Thyroid gland (tissue), 4 donors: ENCODE data around the gene SLC23A3. TPM values are rescaled to one million over a fixed set of nuclear protein-coding genes. Genes with fewer than 3 reads are reported as not detected.

Experiments used
- DNase-seq, 2 donors: peaks; one replicate each; pipeline ENCODE4 v3.0.0-alpha.2; 2019
- H3K27ac ChIP-seq, 3 donors: fragments of 200-600 bp; sonication (generic); 1 replicate in 2 of 3; 2 replicates in 1 of 3; pipeline ENCODE4 v1.5.1; 2016 to 2019; ENCODE audit warnings: mild to moderate bottlenecking in 1 of 3, moderate library complexity in 1 of 3
- H3K27me3 ChIP-seq: fragments of 200-600 bp; sonication (generic); one replicate; pipeline ENCODE4 v1.5.1; 2019
- H3K36me3 ChIP-seq, 2 donors: fragments of 200-600 bp; sonication (generic); one replicate each; pipeline ENCODE4 v1.5.1; 2016 to 2019
- H3K4me1 ChIP-seq, 2 donors: fragments of 200-600 bp; sonication (generic); one replicate each; pipeline ENCODE4 v1.5.1; 2017 to 2019
- H3K4me3 ChIP-seq, 3 donors: fragments of 200-600 bp; sonication (generic); replicated peaks in 1 of 3; 1 replicate in 2 of 3; 2 replicates in 1 of 3; pipeline ENCODE4 v1.5.1; 2016; ENCODE audit warnings: mild to moderate bottlenecking in 1 of 3
- H3K9me3 ChIP-seq: fragments of 200-600 bp; sonication (generic); one replicate; pipeline ENCODE4 v1.5.1; 2017
- POLR2A ChIP-seq, 2 donors: fragments of 450-650 bp; IDR thresholded peaks; one replicate each; pipeline ENCODE4 v1.6.1; 2017; ENCODE audit warnings: antibody characterized with exemption in 2 of 2, mild to moderate bottlenecking in 2 of 2, moderate library complexity in 1 of 2
- WGBS, 2 donors: methylation state at CpG; one replicate each; pipeline ENCODE4 v1.1.5; 2017; 5-methylcytosine and 5-hydroxymethylcytosine counted together
- intact Hi-C: fragments of 100-400 bp; cut with DNase I; formaldehyde crosslinking; loops from one replicate; pipeline ENCODE4 v1.15.1; 2023
- total RNA-seq, 4 donors: library from RNA; depleted of rRNA; stranded (reverse); fragments of >200 nt; gene quantifications; one replicate each; pipeline ENCODE4 v1.2.3, GENCODE V29; 2016
- TF ChIP-seq, protein P1 (sequence below), 6 experiments: fragments of 200-600 bp in 3 of 6; fragments of 450-650 bp in 3 of 6; sonication (generic) in 3 of 6; IDR thresholded peaks; one replicate each; pipeline ENCODE4 v1.5.1; 2016 to 2019; ENCODE audit warnings: antibody characterized with exemption in 6 of 6, mild to moderate bottlenecking in 2 of 6, inconsistent platforms in 1 of 6, moderate library complexity in 1 of 6

SLC23A3 gene
- total RNA-seq, 4 donors from 2014 or later: 1.1 to 3.9 (median 3.4) TPM

GRCh38 chr2:219182331-219183150 lies 12.7 kb upstream of the SLC23A3 start:
- TF ChIP-seq POLR2A (IDR thresholded peaks at IDR 0.05): no peak
- TF ChIP-seq, protein P1, sequence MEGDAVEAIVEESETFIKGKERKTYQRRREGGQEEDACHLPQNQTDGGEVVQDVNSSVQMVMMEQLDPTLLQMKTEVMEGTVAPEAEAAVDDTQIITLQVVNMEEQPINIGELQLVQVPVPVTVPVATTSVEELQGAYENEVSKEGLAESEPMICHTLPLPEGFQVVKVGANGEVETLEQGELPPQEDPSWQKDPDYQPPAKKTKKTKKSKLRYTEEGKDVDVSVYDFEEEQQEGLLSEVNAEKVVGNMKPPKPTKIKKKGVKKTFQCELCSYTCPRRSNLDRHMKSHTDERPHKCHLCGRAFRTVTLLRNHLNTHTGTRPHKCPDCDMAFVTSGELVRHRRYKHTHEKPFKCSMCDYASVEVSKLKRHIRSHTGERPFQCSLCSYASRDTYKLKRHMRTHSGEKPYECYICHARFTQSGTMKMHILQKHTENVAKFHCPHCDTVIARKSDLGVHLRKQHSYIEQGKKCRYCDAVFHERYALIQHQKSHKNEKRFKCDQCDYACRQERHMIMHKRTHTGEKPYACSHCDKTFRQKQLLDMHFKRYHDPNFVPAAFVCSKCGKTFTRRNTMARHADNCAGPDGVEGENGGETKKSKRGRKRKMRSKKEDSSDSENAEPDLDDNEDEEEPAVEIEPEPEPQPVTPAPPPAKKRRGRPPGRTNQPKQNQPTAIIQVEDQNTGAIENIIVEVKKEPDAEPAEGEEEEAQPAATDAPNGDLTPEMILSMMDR (IDR thresholded peaks at IDR 0.05): no peak
- Histone ChIP-seq H3K4me3 (no peak overlapping the region), H3K4me1 (peaks cover 12 to 13% of the 10 kb centered on the region in 2 donors), H3K36me3 (peaks cover 42 to 48% of the 10 kb centered on the region in 2 donors), H3K9me3 (no peaks in the 10 kb centered on the region), H3K27ac (no peak overlapping the region), H3K27me3 (no peaks in the 10 kb centered on the region)
- 79 to 83% methylated on average over 6 to 8 of the region's 8 CpGs for WGBS, 2 donors
- intact Hi-C loops: no loop called here
- DNase-seq: no peak

- H3K9me3 ChIP-seq: no peaks in the 10 kb centered on the region
- H3K4me3 ChIP-seq: no peak overlapping the region
- H3K27me3 ChIP-seq: no peaks in the 10 kb centered on the region
- H3K4me1 ChIP-seq: peaks cover 12 to 13% of the 10 kb centered on the region in 2 donors
- peaks cover 42 to 48% of the 10 kb centered on the region in 2 donors for H3K36me3 ChIP-seq
- intact Hi-C loops: no loop called here
- TF ChIP-seq, protein P1 (IDR thresholded peaks at IDR 0.05): no peak
- TF ChIP-seq POLR2A (IDR thresholded peaks at IDR 0.05): no peak
- no peak overlapping the region for H3K27ac ChIP-seq
- DNase-seq: no peak
- WGBS, 2 donors: 96 to 98% methylated on average over 6 of the region's 6 CpGs
These were observed 11.7 kb upstream of the SLC23A3 start for GRCh38 chr2:219181531-219181930.

DNA sequence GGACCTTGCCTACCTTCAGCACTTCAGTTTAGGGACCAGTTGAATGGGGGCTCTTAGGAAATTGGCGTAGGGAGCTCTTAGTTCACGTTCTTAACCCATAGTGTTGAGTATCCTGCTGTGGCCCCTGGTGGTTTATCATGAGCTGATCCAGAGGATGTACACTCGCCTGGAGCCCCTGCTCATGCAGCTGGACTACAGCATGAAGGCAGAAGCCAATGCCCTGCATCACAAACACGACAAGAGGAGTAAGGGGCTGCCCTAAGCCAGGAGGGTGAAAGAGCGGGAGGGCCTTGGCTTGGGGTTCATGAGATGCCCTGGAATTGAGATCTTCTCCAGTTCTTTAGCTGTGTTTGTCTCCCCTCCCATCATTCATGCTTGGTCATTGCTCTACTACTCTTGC lies 11.1 kb upstream of the SLC23A3 start:
- no peak for TF ChIP-seq POLR2A (IDR thresholded peaks at IDR 0.05)
- TF ChIP-seq, protein P1 (IDR thresholded peaks at IDR 0.05): no peak
- Histone ChIP-seq H3K4me3 (no peak overlapping the region), H3K9me3 (no peaks in the 10 kb centered on the region), H3K36me3 (peaks cover 42 to 48% of the 10 kb centered on the region in 2 donors), H3K27me3 (no peaks in the 10 kb centered on the region), H3K27ac (no peak overlapping the region), H3K4me1 (peaks cover 13 to 14% of the 10 kb centered on the region in 2 donors)
- no peak for DNase-seq
- intact Hi-C loops: no loop called here
- 95 to 96% methylated on average over 5 of the region's 5 CpGs for WGBS, 2 donors

DNA sequence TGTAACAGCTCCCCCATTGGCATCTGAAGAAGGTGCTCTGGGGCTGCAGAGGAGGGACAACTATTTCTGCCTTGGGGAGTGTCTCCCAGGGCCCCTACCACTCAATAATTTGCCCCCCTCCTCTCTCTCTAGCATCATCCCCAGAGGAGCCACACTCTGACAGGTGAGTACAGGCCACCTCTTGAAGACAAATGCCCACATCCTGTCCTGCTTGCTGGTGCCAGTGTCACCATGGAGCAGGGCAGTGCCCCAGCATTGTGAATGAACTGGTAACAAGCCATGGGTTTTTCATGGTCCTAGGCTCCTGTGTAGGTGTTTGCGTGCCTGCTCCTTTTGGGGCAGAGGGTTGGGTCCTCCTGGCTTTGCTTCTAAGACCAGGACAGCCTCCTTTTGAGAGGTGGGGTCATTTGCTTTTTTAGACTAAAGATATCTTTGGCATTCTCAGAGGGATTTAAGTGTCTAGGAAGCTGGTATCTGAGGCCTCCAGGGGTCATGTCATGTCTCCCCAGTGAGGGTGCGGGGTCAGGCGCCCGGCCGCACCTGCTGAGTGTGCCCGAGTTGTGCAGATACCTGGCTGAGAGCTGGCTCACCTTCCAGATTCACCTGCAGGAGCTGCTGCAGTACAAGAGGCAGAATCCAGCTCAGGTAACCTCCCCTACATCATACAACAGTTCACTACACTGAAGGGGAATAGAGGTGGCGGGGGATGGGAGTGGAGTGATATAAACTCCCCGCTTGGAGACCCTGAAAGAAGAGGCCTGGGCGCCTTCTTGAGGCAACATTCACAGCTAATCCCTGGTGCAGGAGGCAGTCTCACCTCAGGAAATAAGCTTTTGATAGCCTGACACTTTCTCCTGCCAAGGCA lies 10.0 kb upstream of the SLC23A3 start:
- WGBS, 2 donors: 94 to 96% methylated on average over 8 to 9 of the region's 9 CpGs
- Histone ChIP-seq H3K4me1 (peaks cover 20 to 21% of the 10 kb centered on the region in 2 donors), H3K9me3 (no peaks in the 10 kb centered on the region), H3K27me3 (no peaks in the 10 kb centered on the region), H3K36me3 (peaks cover 46 to 49% of the 10 kb centered on the region in 2 donors), H3K27ac (no peak overlapping the region), H3K4me3 (no peak overlapping the region)
- TF ChIP-seq, protein P1 (IDR thresholded peaks at IDR 0.05): no peak
- TF ChIP-seq POLR2A (IDR thresholded peaks at IDR 0.05): no peak
- DNase-seq: no peak
- intact Hi-C loops: loop anchor here (5.0 kb wide), 1 partner anchor 32 kb away; no protein-coding TSS in a partner anchor
